HG03457 (cell line): Measurements from ENCODE around the gene ERI3.

ENCODE experiments used
- ATAC-seq: cut with Tn5 transposase; IDR thresholded peaks from one replicate; pipeline ENCODE4 v1.9.1; 2021; ENCODE audit warnings: moderate number of reproducible peaks; ENCODE audit not compliant: unreplicated experiment

ERI3 gene

DNA sequence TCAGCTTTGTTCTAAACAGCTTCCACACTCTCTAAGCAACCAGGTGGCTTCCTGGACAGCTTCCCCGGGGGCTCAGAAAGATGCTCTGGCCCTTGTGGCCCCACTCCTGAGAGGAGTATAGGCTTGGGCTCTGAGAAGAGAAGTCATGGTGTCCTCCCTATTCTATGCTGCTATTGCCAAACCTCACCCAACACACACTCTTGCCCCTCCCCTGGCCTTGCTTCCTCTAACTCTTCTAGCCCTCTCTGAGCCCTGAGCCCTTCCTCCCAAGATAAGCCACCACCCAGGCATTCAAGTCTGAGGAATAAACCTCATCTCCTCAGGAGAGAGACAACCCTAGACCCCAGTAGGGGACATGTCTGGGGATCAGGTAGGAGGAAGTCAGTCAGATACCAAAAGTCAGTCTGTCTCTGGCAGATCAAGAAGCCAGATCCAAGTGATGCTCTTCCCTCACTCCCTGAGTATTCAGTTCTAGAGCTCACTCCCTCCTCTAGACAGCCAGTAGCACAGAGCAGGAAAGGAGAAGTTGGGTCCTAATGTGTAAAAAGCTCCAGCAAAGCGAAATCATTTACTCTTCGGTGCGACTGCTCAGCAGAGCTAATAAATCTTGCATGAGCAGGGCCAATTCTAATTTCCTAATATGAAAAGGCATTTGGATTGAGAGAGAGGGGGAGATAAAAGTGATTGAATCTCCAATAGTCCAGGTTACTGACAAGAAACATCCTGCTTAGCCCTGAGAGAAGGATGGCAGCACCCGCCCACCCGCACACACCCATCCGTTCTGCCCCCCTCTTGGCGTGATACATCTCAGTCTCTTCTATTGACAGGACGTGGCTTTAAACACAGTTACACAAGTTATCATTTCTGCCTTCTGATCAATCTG lies 91.2 kb downstream of the ERI3 start:
- ATAC-seq: no peak

DNA sequence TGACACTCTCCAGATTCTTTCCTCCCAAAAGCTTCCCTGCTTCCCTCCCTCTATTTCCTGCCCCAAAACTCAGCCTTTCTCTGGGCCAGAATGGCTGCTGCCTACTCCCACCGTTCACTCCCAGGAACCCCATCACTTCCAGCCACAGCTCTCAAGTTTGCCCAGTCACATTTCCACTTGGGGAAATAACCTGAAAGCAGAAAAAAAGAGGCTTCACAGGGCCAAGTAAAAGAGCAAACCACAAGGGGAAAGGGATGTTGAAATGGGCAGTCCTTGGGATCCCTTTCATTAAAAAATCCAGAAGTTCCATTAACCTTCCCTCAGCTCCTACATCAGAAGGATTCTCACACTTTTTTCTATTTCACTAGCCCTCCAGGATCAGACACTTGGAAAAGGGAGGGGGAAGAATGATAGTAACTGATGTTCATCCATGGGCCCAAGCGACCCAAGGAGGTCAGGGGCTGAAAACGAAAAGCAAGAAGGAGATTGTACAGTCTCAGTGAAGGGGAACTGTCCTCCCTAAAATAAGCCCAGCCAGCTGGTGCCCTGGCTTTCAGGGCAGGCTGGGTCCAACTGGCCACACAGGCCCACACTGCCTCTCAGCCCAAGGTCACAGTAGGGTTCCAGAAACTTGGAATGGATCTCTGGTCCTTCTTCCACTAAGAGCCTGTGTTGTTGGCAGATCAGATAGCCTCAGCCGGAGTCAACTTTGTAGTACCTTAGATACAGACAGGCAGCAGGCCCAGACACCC lies 92.1 kb downstream of the ERI3 start:
- ATAC-seq: no peak

DNA sequence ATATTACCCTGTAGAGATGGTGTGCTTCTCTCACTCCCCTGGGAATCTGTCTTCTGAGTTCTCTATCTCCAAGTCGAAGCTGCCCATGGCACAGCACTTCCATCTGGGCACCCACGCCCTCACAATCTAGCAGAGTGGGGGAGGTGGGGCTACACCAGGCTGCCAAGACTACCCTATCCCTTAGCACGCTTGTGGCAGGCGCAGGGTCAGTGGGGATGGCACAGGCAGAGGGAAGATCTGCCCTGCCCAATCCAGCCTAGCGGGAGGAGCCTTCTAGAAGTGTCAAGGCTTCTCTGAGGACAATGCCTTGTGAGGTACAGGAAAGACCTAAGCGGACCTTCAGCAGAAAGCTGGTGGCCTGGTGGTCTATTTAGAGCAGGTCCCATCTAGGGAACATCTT lies 92.6 kb downstream of the ERI3 start:
- ATAC-seq: no peak

DNA sequence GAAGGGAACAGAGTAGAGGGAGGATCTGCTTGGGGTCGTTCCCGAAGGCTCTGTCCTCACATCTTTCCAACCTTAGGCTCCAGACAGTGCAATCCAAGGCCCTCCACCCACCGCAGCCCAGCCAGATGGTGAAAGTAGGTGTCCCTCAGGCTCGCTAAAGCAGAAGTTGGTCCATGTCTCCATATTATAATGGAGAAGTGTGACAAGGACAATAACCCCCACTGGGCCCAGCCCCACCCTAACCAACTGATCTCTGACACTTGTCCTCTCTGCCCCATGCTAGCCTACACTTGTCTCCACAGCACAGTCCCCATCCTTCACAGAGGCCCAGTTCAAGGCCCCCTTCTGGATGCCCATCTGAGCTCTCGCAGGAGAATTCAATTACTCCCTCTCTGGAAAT lies 93.1 kb downstream of the ERI3 start:
- no peak for ATAC-seq

DNA sequence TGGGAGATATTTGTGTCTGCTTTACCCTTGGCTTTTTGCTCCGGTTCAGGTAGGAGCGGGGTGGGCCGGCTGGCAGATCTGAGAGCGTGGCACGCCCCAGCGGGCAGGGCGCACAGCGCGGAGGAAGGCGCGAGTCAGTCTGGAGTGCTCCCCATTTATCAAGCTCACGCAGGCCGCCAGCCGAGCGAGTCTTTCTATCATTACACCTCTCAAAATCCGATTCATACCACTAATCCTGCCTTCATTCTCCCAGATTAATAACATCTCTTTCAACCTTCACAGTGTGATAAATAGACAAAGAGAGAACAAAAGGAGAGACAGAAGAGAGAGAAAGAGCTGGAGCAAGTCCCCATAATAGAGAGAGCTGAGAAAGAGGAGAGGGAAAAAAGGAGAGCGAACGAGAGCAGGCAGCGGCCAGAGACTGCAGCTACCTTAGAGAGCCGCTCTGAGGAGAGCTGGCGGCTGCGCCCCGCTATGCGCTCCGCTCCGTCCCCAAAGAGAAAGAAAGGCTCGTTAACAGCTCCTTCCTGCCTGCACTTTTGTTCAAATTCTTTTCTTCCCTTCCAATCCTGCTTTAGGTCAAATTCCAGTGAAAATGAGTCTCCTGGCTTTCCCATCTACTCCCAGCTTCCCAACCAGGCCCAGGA lies 93.8 kb downstream of the ERI3 start:
- ATAC-seq: no peak

DNA sequence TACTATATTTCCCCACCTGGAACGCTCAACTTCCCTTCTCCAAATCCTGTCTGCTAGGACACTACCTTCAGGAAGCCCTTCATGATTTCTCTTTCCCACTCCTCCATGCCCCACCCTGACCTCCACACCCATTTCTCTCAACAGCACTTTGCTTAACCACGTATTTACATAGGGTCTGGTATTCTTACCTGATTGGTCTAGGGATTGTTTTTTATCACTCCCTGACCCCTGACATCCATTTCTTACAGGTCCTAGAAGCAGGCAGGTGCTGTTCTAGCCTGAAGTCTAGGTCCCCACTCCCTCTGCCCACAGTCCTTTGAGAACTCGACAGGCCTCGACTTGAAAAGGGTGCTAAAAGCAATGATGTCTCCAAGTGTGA lies 94.3 kb downstream of the ERI3 start:
- no peak for ATAC-seq

DNA sequence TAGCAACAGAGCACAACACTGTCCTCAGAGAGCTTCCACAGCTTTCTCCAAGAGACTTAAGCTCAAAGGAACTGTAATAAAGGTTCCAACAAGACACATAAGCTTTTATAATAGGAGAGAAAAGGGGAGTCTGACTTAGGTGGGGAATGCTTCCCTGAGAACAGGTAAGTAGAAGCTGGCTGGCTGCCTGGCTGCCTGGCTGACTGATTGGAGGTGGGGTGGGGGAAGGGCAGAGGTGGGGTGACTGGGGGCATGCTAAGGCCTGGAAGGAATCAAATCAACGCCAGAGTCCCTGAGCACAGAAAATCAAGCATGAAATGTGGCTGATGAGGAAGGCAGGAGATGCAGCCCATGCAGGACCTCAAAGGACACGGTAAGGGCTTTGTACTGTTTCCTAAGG lies 96.0 kb downstream of the ERI3 start:
- ATAC-seq: no peak

DNA sequence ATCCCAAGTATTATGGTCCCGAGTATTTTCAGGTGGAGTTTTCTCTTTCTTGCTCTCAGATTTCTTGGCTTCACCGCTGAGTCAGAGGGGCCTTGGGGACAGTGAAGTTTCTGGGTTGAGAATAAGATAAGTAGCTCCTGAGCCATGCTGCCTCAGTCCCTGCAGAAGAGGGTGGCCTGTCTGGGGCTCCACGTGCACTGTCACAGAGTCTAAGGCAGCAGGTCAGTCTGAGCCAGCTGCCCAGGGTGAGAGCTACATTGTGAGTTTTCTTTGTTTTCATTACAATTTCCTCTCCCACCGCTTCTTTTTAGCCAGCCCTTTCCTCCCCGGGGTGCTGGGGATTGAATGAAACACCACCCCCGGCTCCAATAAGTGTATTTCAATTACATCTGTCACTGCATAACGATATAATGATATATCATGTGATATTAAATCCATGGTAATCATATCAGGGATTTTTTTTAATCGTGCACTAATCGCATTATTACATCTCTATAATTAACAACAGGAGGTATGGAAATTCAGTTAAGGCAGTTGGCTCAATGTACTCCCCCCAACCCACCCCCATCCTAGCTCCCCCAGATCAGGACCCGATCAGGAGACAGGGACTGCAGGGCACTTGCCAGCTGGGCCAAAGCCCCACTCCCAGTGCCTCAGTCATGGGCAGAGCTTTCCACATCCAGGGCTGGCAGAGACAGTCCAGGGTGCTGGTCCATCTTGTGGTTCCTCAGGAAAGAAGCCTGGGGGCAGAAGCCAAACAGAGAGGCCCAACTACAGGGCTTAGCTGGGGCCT lies 98.1 kb downstream of the ERI3 start:
- no peak for ATAC-seq

DNA sequence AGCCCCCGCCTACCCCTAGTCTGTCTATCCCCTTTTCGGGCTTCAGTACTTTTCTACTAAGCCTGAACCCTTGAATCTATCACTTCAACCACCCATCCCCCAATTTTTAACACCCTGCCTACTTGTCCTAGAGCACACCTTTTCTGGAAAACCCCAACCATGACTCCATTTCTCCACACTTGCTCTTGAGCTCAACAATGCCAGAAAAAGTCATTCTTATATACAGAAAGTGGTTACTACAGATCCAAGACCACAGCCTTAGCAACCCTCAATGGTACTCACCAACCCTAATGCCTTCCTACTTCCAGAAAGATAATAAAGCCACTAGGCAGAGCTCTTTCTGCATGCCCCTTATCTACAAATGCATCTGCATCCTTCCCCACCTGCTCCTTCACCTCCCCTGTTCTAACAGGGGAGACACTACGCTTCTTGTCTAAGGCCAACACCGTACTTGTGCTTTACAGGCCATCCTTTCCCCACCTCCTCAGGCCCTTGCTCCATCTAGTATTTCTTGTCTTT lies 100.6 kb downstream of the ERI3 start:
- ATAC-seq: no peak

DNA sequence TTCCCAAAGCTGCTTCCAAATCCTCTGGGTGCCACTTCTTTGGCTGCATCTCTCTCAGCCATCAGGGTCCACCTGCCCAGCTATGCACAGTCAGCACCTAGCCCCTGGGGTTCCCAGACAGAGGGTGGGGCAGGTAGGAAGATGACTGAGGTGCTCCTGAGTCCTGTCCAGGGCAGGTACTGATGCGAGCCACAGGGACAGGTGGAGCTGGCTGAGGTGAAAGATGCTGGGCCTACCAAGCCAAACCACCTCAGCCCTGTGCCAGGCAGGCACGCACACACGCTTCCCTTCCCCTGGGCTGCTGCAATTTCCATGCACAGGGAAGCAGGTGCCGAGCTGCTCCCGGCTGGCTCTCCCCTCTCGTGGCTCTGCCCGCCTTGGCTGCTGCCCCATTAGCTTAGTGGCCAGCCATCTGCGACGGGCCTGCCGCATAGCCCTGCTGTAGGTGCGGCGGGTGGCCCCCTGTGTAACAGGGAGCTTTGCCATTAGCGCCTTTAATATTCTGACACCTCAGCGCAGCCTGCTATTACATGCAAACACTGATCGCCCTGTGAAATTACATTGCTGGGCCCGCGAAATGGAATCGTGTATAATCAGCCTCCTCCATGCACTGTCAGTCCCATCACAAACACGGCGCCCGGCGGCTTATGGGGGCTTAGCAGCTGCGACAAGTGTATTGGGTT lies 102.9 kb downstream of the ERI3 start:
- no peak for ATAC-seq

DNA sequence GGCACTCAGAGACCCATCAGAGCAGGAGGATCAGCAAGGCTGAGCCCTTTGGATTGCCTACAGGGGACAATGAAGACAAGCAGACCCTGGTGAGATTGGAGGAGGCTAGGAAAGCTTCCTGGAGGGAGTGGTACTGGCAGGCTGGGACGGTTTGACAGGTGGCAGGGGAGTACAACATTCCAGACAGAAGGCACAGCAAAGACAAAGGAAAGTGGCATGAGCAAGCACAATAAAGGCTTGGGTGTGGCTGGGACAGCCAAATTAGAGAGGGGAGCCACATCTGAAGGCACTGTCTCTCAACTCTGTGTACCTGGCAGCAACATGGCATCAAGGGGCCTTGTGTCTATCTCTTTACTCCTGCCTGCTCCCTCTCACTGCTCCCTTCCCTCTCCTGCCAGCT lies 103.6 kb downstream of the ERI3 start:
- no peak for ATAC-seq

DNA sequence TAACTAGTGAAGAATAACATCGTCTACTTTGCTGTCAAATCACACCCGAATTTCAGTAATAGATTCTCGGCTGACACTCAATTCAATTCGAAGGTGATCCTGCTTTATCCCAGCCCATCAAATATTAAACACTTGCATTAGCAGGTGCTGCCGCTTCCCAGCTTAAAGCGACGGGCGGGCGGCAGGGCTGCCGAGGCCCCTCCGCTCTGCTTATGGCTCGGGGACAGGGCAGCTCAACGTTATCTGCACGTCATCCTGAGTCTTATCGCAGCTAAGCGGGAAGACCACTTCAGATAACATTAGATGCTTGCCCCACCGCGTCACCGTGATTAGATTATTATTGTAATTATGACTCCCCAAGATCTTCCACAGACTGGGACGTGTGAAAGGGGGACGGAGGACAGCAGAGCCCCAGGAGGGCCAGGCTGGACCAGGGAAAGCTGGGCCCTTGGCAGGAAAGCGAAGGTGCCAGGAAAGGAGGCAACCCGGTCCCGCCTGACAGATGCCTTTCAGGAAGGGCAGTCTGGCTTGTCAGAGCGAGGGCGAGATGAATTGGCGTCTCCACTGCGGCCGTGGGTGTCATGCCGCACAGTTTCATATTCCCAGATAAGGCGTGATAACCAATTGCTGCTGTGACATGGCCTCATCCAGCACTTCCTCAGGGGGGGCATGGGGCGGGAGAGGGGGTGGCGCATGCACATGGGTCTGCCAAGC lies 104.8 kb downstream of the ERI3 start:
- no peak for ATAC-seq

DNA sequence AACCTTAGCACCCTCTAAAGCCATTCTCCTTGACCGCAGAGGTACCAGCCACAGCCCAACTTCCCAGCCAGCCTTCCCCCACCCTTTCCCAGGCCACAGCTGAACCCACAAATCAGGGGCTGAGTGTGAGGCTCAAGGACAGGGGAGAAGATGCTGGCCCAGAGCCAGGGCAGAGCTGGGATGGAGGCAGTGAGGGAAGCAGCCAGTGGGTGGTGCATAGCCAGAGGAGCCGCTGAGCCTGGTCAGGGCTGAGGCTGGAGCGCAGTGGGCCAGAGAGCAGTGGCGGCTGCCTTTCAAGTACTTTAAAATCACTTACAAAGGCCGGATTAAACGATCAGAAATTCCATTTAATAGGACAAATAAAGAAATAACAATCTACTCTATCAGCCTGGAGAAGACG lies 105.5 kb downstream of the ERI3 start:
- no peak for ATAC-seq

DNA sequence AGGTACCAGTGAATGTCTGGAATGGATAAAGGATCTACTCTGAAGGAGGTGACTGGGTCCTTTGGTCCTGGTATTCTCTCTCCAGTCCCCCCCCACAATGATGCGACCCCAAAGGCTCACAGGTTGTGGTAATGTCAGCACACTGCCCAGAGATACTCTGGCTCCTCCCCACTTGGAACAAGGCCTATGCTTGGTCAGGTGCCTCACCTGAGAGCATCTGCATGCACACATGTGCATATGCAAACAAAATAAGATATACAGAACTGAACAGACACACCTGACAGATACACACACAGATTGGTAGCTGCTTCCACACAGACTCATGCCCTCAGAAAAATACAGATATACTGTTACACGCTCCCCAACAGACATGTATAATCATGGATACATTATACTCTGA lies 108.3 kb downstream of the ERI3 start:
- ATAC-seq: no peak

DNA sequence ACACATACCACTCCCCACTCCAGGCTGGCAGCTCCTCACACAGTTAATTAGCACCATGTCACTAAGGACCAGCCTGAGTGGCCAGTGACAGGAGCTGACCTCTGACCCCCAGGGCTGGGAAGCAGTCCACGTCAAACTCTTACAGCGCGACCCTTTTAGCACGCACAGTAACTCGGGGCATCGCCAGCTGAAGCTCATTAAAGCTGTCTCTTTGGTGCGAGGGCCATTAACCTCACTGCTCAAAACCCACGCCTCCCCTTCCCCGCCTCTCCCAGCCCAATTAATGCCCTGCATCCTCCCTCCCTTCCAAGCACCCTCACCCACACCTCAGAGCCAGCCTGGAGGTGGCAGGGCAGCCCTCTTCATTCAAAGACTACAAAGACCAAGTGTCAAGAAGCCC lies 110.1 kb downstream of the ERI3 start:
- ATAC-seq: no peak

DNA sequence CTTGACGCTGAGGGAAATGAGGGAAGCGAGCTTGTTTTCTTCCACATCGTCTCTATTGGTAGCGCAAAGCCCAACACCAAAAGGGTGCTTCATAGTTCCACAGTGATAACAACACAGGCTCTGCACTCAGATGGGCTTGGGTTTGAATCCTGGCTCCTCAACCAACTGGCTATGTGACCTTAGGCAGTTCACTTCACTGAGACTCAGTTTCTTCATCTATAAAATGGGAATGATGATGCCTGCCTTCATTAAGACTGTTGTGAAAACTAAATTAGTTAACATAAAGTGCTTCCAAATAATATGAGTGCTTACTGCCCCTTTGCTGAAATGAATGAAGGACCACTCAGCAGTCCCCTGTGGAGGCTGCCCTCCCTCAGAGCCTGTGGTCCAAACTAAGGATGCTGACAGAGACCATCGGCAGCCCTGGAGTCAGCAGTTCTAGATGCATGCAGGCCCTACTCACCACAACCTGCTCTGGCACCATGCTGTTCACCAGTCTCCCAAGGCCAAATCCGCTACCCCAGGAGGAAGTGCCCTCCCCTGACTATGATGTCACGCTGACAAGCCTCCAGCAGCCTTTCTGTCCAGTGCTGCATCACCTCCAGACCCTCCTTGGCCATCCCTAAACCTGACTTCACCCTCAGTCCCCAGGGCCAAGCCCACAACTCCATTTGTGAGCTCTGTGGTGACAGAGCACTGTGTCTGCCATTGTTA lies 111.1 kb downstream of the ERI3 start:
- no peak for ATAC-seq

DNA sequence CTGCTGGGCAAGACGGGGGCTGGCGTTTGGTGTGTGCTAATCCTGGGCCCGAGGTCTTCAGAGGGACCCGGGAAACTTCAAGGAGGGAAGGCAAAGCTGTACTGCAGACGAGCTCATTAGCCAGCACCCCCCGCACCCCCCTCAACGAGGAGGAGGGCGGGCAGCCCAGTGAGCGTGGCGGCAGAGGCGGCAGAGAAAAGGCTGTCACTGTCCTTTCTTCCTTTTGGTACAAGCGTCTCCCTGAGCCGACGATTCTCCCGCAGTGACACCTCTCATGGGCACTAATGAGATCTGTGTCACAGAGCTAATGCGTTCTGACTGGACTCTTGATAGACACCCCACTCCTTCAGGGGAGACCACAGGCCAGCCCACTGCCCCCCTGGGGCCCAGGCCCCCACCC lies 112.3 kb downstream of the ERI3 start:
- no peak for ATAC-seq

DNA sequence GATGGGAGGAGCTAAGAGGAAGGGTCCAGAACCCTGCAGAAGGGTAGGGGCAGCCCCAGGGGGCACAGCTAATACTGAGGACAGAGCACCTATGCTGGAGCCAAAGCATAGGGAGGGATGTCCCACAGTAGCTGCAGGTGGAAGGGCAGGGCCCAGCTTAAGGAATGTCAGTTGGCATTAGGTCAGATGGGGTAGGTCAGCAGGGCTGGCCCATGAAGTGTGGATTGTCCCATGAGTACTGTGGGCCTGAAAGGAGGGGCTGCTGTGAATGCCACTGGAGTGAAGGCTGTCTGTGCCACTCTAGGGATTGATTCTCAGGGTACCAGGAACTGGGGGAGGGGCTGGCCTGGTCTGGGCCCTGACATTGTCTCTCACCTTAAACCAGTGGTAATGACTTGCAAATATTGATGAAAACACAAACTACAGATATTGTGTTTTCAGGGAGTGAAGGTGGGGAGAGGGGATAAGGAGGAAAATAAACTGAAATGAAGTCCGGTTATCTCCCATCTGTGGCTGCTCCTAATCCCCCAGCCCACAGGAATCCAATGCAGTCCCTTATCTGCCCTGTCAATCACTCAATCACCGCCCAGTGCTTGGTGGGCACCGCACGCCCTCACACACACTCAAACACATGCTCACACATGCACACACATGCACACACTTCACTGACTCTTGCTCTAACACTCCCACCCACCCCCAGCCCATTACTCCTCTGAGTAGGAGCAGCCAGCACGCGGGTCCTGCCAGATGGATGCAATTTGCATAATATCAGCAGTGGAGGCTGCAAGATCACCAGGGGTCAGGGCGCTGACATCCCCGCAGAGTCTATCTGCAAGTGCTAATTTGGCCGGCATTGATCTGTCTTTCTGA lies 114.0 kb downstream of the ERI3 start:
- ATAC-seq: no peak
